NT2/D1 (cell line): ENCODE measurements around the gene FCRL6.

ENCODE experiments used
- SUZ12 ChIP-seq: IDR thresholded peaks from 2 replicates; pipeline ENCODE4 v1.6.1; 2011; ENCODE audit not compliant: insufficient read length, insufficient read depth; ENCODE audit errors: extremely low read depth
- YY1 ChIP-seq: IDR thresholded peaks from 2 replicates; pipeline ENCODE4 v1.6.1; 2011; ENCODE audit not compliant: insufficient read length, insufficient read depth

GRCh38 chr1:159835862-159836525 is 33.8 kb downstream of the FCRL6 start:
- no peak for TF ChIP-seq YY1
- TF ChIP-seq SUZ12, result no peak
